Astrocyte (in vitro differentiated cells and primary cell): ENCODE data around the gene COMMD3.

ENCODE experiments used
- EZH2 ChIP-seq: IDR thresholded peaks from 2 replicates; pipeline ENCODE4 v1.6.1; 2012; ENCODE audit warnings: mild to moderate bottlenecking, low read length, inconsistent platforms; ENCODE audit not compliant: insufficient read depth
- TF ChIP-seq, protein P1 (sequence below): IDR thresholded peaks from 2 replicates; pipeline ENCODE4 v1.5.1; 2011; ENCODE audit warnings: low read depth, mild to moderate bottlenecking, inconsistent platforms, low read length, moderate library complexity; ENCODE audit not compliant: insufficient read depth

DNA sequence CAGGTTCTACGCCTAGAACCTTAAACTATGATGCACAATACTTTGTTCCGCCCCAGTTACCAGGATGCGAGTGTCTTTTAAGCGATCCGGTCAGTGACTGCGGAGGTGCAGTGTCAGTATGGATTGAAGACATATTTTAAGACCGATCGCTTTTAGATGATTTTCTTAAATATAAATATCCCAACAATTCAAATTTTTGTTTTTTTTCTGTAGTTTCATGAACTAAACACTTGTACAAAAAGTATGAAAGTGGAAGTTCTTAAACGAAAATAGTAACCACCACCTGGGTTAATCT, 835 bp downstream of the COMMD3 start:
- TF ChIP-seq, protein P1, sequence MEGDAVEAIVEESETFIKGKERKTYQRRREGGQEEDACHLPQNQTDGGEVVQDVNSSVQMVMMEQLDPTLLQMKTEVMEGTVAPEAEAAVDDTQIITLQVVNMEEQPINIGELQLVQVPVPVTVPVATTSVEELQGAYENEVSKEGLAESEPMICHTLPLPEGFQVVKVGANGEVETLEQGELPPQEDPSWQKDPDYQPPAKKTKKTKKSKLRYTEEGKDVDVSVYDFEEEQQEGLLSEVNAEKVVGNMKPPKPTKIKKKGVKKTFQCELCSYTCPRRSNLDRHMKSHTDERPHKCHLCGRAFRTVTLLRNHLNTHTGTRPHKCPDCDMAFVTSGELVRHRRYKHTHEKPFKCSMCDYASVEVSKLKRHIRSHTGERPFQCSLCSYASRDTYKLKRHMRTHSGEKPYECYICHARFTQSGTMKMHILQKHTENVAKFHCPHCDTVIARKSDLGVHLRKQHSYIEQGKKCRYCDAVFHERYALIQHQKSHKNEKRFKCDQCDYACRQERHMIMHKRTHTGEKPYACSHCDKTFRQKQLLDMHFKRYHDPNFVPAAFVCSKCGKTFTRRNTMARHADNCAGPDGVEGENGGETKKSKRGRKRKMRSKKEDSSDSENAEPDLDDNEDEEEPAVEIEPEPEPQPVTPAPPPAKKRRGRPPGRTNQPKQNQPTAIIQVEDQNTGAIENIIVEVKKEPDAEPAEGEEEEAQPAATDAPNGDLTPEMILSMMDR, result no peak
- no peak for TF ChIP-seq EZH2
